Embryonic facial prominence (tissue), 1 donor: Measurements from ENCODE around the gene HYAL3.
"Not testable (repeated sequence)": the region's sequence is repeated elsewhere in the genome, so short reads cannot be mapped to it uniquely, and the experiment has no call there.

Experiments
- DNase-seq: peaks from one replicate; pipeline ENCODE4 v3.0.0-alpha.2; 2016; ENCODE audit errors: extremely low spot score

Gene HYAL3

GRCh38 chr3:50270422-50271224 lies 28.6 kb downstream of the HYAL3 start:
- DNase-seq = no peak

- no peak for DNase-seq
Observed at GRCh38 chr3:50269977-50270413, 29.2 kb downstream of the HYAL3 start.

- no peak for DNase-seq
Observed at GRCh38 chr3:50269460-50269859, 29.7 kb downstream of the HYAL3 start.

GRCh38 chr3:50268703-50269451 lies 30.3 kb downstream of the HYAL3 start, which contains the start of gene SEMA3B:
TSS of gene SEMA3B (plus strand) at chr3:50269147. CDS start at chr3:50269241, 94 bp downstream.
- no peak for DNase-seq

- DNase-seq = no peak
Observed at GRCh38 chr3:50268276-50268675, 30.9 kb downstream of the HYAL3 start.

- DNase-seq = no peak
Observed at GRCh38 chr3:50267280-50267913, 31.8 kb downstream of the HYAL3 start.

- no peak for DNase-seq
Observed at GRCh38 chr3:50266836-50267235, 32.4 kb downstream of the HYAL3 start.

GRCh38 chr3:50266017-50266416 lies 33.2 kb downstream of the HYAL3 start:
- no peak for DNase-seq

- no peak for DNase-seq
Observed at GRCh38 chr3:50265571-50265970, 33.6 kb downstream of the HYAL3 start.

- DNase-seq = no peak
Observed at GRCh38 chr3:50264964-50265485, 34.2 kb downstream of the HYAL3 start.

- DNase-seq = peak; percentile 87
Observed at GRCh38 chr3:50264383-50264963, 34.7 kb downstream of the HYAL3 start.

- DNase-seq = no peak
Observed at GRCh38 chr3:50263478-50264382, 35.5 kb downstream of the HYAL3 start.

GRCh38 chr3:50262778-50263177 lies 36.4 kb downstream of the HYAL3 start:
- DNase-seq = no peak

- DNase-seq = not testable (repeated sequence)
Observed at GRCh38 chr3:50262200-50262599, 37.0 kb downstream of the HYAL3 start.

GRCh38 chr3:50261505-50261904 lies 37.7 kb downstream of the HYAL3 start:
- DNase-seq = no peak

GRCh38 chr3:50260942-50261441 lies 38.2 kb downstream of the HYAL3 start:
- no peak for DNase-seq

- DNase-seq = peak; percentile 62
Observed at GRCh38 chr3:50260027-50260941, 38.9 kb downstream of the HYAL3 start.

- no peak for DNase-seq
Observed at GRCh38 chr3:50259432-50260026, 39.7 kb downstream of the HYAL3 start.

GRCh38 chr3:50258979-50259378 lies 40.2 kb downstream of the HYAL3 start:
- no peak for DNase-seq
